Measurements from ENCODE around the gene OSBPL10.

OSBPL10 gene

DNA sequence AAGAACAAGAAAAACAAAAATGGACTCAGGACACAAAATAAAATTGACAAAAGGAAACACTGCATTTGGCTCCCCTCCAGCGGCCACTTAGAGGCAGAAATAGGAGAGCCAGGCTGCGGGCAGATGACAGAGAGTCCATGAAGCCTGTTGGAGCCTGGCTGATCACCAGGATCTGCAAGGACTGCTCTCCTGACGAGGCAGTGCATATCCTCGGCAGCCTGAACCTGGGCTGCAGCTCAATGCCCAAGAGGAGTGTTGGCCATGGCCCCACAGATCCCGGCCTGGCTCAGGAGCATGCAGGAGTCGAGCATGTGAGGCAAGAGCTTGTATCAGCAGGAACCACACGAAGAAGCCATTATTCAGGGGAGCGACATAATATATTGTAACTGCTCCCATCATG is 248.5 kb downstream of the OSBPL10 start:
- no peak for DNase-seq

GRCh38 chr3:31729573-31729972 is 251.5 kb downstream of the OSBPL10 start:
- DNase-seq, result no peak

DNA sequence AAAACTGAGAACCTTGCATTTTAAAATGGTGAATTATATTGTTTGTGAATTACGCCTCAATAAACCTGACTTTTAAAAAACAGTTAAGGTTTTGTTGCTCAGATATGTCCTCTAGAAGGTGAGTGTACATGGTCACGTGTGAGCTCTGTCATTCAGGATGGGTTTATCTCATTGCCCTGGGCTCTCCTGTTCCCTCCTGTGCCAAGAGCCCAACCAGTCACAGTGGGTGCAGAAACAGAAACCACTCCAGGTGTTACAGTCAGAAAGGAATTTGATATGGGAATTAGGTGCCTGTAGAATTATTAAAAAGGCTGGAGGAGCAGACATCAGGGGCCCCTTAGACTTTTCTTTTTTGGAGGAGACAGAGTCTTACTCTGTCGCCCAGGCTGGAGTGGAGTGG is 252.0 kb downstream of the OSBPL10 start:
- no peak for DNase-seq

- no peak for DNase-seq
Observed at GRCh38 chr3:31728403-31728802, 252.7 kb downstream of the OSBPL10 start.

GRCh38 chr3:31725976-31726375 is 255.1 kb downstream of the OSBPL10 start:
- no peak for DNase-seq

DNA sequence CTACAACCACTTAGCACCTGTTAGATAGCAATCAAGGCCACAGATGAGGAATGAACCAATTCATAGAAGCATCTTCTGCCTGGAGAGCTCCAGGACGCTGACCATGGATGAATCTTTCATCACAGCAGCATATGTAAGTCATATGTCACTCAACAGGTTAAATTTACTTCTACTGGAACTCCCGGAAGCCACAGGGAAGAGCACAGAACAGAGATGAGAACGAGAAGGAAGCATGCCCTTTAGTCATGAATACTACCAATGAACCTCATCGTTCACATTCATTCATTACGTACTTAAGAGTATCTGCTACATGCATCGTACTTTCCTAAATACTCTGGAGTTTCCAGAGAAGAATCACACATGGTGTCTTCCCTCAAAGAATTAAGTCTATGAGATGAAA is 255.5 kb downstream of the OSBPL10 start:
- DNase-seq, result no peak

DNA sequence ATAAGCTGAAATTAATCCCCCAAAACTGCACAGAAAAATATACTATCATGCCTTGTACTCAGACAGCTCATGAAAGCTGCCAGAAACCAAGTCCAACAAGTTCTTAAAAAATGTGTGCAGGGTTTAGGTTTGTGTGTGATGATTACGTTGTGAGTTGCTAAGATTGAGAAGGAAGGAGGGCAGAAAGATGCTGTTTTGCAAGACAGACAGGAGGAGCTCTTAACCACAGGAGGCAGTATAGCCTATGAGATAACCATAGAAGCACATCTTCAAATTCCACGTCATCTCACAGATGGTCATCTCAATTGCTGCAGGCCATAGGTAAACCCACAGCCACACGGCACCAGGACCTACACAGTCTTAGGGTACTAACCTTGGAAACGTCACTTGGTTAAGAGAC is 256.4 kb downstream of the OSBPL10 start:
- DNase-seq, result no peak

- DNase-seq, result no peak
Observed at GRCh38 chr3:31724116-31724515, 256.9 kb downstream of the OSBPL10 start.

DNA sequence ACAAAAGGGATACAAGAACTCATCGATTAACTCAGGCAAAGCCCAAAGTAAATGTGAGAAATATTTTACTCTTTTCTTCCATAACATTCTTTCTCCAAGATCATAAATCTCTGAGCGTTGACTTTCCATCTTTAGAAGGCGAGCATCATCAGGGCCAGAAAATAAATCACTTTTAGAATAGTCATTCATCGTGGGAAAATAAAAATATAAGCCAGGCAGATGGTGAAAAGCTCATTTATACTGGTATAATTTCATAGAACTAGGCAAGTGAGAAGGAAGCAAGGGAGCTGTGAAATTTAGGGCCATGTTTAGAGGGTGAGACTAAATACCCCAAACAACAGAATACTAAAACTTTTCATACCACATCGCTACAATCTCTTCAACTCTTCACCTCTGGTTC is 257.4 kb downstream of the OSBPL10 start:
- no peak for DNase-seq

DNA sequence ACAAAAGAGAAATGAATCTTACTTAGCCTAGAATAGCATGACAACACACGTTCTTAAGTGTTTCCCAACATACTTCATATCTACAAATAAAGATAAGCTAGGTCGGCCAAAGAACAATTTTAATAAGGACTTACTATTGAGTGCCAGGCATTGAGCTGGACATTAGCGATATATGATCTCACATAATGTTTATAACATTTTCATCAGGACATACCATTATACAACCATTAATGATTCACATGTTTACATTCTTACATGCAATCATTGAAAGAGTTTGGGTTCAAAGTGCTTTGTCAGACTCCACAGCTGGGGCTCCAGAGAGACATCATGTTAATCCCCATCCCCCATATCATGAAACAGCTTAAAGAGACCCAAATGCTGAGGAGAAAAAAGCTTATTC is 259.4 kb downstream of the OSBPL10 start:
- DNase-seq, result no peak

DNA sequence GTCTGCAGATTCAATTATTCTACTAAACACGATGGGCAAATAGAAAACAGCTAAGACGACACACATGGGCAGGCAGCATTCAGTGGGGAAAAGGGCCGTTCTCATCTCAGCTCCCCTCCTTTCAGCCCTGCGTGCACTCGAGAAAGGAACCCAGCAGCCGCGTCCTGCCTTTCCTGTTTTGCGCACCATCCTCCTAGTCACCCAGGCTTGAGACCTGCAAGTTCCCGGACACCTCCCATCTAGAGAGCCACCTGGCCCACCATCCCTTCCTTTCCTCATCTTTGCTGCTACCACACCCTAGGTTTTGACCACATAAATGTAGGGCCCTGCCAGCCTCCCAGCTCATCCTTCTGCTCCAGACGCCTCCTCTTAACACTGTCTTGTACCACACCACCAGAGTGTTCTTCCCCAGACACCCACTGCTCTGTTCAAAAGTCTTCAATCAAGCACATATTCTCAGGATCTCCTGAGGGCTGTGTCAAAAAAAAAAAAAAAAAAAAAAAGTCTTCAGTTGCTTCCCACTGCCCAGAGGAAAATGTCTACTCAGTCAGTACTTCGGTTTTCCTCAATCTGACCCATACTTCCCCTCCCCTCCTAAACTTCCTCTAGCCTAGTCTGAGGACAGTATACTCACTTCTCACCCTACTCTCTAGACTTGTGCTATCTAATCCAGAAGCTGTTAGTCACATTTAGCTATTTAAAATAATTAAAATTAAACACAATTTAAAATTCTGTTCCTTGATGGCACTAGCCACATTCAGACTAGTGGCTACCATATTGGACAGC is 266.4 kb downstream of the OSBPL10 start:
- DNase-seq, result no peak

GRCh38 chr3:31713816-31714215 is 267.2 kb downstream of the OSBPL10 start:
- no peak for DNase-seq

DNA sequence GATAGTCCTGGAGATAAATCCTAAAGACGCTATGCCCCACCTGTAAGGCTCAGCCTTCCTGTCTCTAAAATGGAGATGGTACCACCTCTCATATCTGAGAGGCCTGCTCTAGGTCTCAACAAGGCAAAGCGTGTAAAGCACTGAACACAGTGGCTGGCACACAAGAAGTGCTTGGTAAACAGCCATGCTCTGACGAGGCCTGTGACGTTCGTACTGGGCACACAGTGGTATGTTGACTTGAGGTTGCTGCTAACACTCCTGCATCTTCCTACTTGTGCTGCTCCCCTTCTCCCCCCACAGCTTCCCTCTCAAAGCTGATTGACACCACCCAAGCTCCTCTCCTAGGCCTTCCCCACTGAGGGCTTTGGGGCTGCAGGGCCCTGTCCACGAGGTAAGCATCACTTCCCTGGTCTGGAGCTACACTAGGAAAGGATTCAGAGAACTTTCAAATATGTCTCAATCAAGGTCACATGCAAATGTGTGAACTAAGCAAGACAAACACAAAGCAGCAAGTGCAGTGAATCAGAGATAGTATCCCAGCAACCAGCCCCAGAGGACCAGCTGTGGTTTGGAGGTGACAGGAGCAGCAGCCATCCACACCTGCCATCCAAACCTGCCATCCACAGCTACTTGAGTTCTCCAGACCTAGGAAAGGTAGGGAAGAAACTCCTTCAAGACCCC is 270.8 kb downstream of the OSBPL10 start:
- DNase-seq, result no peak

GRCh38 chr3:31709526-31709925 is 271.5 kb downstream of the OSBPL10 start:
- no peak for DNase-seq

DNA sequence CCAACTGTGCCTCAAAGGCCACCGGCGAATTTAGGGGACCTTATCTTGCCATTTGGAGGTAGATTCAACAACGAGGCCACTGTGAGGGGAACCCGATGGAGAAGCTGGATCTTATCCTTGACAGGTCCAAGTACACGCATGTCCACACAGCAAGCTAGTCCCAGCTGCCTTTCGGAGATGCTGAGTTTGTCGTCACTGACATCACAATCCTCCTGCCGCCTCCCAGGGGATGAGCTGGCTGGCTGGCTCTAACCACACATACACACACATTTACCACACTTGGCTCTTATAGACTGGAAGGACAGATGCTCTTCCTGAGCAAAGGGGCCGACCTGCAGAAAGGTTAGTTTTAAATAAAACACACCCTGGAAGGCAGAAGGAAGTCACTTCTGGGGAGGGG is 272.1 kb downstream of the OSBPL10 start:
- no peak for DNase-seq

- DNase-seq, result no peak
Observed at GRCh38 chr3:31707286-31707685, 273.8 kb downstream of the OSBPL10 start.

DNA sequence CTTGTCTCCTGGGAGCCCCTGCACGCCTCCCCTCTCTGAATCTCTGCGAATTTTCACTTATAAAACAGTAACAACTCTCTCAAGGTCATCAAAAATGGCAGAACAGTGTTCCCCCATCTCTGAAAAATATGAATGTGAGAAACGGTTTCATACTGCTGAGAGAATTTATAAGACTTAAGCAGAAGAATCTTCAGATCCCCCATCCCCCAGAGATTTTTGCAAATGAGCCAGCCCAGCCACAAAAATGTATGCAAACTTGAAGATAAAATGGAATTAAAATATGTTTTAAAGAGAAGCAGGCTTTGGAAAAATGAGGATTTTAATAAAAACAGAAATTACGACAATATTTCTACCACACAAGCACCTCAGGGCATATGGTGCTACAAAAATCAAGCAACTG is 275.3 kb downstream of the OSBPL10 start:
- no peak for DNase-seq

GRCh38 chr3:31704591-31705179 is 276.4 kb downstream of the OSBPL10 start:
- no peak for DNase-seq

- DNase-seq, result no peak
Observed at GRCh38 chr3:31704156-31704555, 276.9 kb downstream of the OSBPL10 start.

DNA sequence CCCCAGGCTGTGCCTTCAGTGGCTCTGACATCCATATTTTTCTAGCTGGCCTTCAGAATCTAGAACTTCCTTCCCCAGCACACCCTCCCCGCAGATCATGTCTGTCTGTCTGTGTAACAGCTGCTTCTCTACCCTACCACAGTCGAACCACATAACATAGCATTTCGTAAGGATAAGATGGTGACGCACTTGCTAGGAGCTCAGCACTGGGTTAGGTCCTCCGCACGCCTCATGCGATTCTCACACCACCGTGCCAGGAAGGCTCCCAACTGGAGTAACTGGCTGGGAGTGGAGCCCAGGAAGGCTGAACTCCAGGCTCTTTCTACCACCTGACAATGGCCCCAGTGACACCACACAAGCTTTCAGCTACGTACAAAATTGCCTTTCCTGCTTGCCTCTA is 279.8 kb downstream of the OSBPL10 start:
- DNase-seq, result no peak

DNA sequence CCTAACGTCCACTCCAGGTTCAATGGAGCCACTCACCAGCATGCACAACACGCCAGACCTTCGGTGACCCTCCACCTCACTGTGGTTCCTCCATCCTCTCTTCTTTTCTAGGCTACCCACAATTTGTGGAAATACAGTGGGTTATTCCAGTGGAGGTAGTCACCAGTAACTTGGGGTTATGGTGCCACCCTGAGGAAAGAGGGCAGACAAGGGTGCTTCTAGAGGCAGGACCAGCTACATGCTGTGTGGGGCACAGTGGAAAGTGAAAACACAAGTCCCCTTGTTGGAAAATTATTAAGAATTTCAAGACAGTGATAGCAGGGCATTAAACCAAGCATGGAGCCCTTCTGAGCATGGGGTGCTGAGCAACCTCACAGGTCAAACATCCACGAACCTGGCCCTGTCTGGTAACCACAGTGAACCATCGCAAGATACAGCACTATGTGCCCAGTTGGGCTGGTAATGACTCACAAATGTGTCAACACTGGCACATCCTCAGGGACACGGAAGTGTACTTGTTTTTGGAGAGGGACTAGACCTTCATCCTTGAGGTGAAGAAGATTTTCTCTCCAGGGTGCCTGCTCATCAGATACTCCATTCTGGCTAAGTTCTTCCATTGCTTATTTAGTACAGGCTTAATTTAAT is 281.6 kb downstream of the OSBPL10 start:
- no peak for DNase-seq

DNA sequence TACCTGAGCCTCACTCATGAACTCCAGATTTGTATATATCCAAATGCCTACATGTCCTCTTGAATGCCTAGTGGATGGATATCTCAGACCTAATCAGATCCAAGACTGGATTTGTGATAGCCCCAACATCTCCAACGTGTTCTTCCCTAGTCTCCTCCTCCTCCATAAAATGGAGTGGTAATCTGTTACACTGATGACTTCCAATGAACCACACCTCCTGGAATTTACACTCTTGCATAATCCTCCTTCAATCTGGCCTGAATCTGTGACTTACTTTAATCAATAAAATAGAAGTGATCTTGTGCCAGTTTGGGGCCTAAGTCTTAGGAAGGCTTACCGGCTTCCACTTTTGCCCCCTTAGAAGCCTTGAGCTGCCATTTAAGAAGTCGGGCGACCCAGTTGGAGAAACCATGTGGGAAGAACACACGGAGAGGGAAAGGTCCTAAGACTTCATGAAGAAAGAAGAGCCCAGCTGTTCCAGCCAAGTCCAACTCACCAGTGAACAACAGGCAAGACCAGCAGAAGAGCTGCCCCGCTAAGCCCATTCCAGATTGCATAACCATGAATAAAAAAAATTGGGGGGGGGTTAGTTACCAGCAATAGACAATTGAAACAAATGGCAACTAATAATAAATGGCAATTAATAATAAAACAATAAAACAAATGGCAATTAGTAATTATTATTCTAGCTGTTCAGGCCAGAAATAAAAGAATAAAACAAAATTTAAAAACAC is 284.1 kb downstream of the OSBPL10 start:
- DNase-seq, result no peak

DNA sequence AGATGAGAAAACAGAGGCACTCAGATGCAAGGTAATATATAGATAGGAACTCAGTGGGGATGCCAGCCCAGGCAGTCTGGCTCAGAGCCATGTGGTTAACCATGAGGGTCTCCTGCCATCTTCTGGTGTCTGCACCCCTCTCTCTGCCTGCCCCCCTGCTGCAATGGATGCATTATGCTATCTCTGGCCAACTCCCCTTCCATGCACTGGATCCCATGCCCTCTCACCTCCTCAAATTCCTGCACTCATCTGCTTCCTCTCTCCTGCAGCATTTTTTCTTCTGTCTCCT is 285.1 kb downstream of the OSBPL10 start:
- no peak for DNase-seq
